Heart right ventricle (tissue), 16 donors: Measurements from ENCODE around the gene SSR2. TPM values are rescaled to one million over a fixed set of nuclear protein-coding genes. Genes with fewer than 3 reads are reported as not detected.

Source experiments
- ATAC-seq, 8 donors: fragments of 200-7000 bp; cut with Tn5 transposase; one replicate each; pipeline ENCODE4 v1.9.1; 2020; ENCODE audit warnings: mild to moderate bottlenecking in 8 of 8, moderate library complexity in 8 of 8, moderate number of reproducible peaks in 1 of 8
- DNase-seq, 2 donors: peaks; one replicate each; pipeline ENCODE4 v3.0.0-alpha.2; 2020
- H3K27ac ChIP-seq, 10 donors: fragments of 200-600 bp; sonication (generic) in 2 of 10; one replicate each; pipeline versions ENCODE4 v1.5.0 to v1.8.0; 2020 to 2022; ENCODE audit warnings: mild to moderate bottlenecking in 3 of 10
- H3K27me3 ChIP-seq, 7 donors: fragments of 200-600 bp; one replicate each; pipeline ENCODE4 v1.8.0; 2021 to 2022; ENCODE audit warnings: mild to moderate bottlenecking in 2 of 7
- H3K36me3 ChIP-seq, 9 donors: fragments of 200-600 bp; sonication (generic) in 1 of 9; one replicate each; pipeline versions ENCODE4 v1.5.0 to v1.8.0; 2020 to 2022; ENCODE audit warnings: mild to moderate bottlenecking in 2 of 9
- H3K4me1 ChIP-seq, 9 donors: fragments of 200-600 bp; sonication (generic) in 1 of 9; one replicate each; pipeline versions ENCODE4 v1.5.0 to v1.8.0; 2020 to 2022; ENCODE audit warnings: mild to moderate bottlenecking in 4 of 9
- H3K4me3 ChIP-seq, 10 donors: fragments of 200-600 bp; sonication (generic) in 2 of 10; one replicate each; pipeline versions ENCODE4 v1.5.0 to v1.8.0; 2020 to 2022; ENCODE audit warnings: mild to moderate bottlenecking in 7 of 10, moderate library complexity in 2 of 10
- H3K9me3 ChIP-seq, 11 donors: fragments of 200-600 bp in 10 of 11; sonication (generic) in 2 of 11; one replicate each; pipeline versions ENCODE4 v1.5.0 to v1.8.0; 2013 to 2022; ENCODE audit warnings: mild to moderate bottlenecking in 2 of 11, control low read depth in 1 of 11, moderate library complexity in 1 of 11
- CTCF ChIP-seq, 9 donors: fragments of 200-600 bp; sonication (generic) in 2 of 9; IDR thresholded peaks; one replicate each; pipeline versions ENCODE4 v1.5.0 to v1.8.0; 2021 to 2022; ENCODE audit warnings: antibody characterized with exemption in 9 of 9, mild to moderate bottlenecking in 5 of 9, moderate library complexity in 1 of 9
- WGBS, 2 donors: extraction: QIAGEN DNeasy Blood & Tissue Kit; methylation state at CpG; one replicate each; pipeline ENCODE4 v1.1.7; 2013; ENCODE audit warnings: inconsistent platforms in 1 of 2; 5-methylcytosine and 5-hydroxymethylcytosine counted together
- intact Hi-C, 10 donors: fragments of 100-400 bp; cut with DNase I; formaldehyde crosslinking; loops; one replicate each; pipeline versions ENCODE4 v1.11.1 to v1.14.2; 2022
- polyA plus RNA-seq, 2 donors: library from polyadenylated mRNA; stranded (reverse); fragments of 200-250 nt; gene quantifications; one replicate each; pipeline ENCODE4 v1.2.3, GENCODE V29; 2013
- total RNA-seq, 10 donors: library from RNA; stranded (reverse); fragmentation: NEBNext Ultra II Directional in 3 of 10; extraction: Animal tissue kit (Norgen Biotek cat#: 25700) in 3 of 10; gene quantifications; one replicate each; pipeline versions ENCODE4 v1.2.1 to v1.2.4, GENCODE V29; 2021 to 2023
- donor health status: Arrhythmogenic right ventricular cardiomyopathy.
- donor health status: ischemic (EF 13 %, LVEDD 7.1; RV severe dilation, severe dysfunction).
- donor health status: healthy with polysubstance abuse.
- donor health status: DM: no; HTN: yes; CAD: no.
- donor health status: DM: no; HTN: no; CAD: no.
- donor health status: ischemic (EF 25% LVEDD 6.9; RV normal size, moderate dysfunction).
- donor health status: ischemic (EF 25% LVEDD 5.7; RV mildly dilated, moderate dysfunction).
- donor health status: healthy.
- donor health status: DM: yes; HTN: yes; CAD: no.
- donor health status: Ischemic cardiomyopathy.
- donor health status: ischemic (EF 35%, LVEDD 5.7; RV mildly dilated, moderate dysfunction).
- donor health status: nonischemic (EF 11% LVEDD 7.7; RV severe dilation, severe dysfunction).
- donor health status: DM: yes; HTN: yes; CAD: no.
- donor health status: PGD.
- donor health status: ischemic (EF 29% LVEDD 5.4; RV normal size, mild dysfunction).
- donor health status: nonischemic (EF 23%, LVEDD 6.1; RV moderate dilation, normal function).

SSR2 gene
- total and polyA plus RNA-seq, 12 donors: 66.1 to 322 (median 73.7) TPM

DNA sequence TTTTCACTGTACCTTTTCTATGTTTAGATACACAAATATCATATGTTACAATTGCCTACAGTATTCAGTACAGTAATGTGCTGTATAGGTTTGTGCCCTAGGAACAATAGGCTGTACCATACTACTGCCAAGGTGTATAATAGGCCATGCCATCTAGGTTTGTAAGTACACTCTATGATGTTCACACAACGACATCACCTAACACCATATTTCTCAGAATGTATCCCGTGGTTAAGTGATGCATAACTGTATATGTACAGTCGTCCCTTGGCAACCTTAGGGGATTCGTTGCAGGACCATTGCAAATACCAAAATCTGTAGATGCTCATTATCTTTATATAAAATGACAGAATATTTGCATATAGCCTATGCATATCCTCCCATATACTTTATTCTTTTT is 5.8 kb upstream of the SSR2 start:
- Histone ChIP-seq H3K9me3 (no peaks in the 10 kb centered on the region), H3K27me3 (no peaks in the 10 kb centered on the region), H3K4me1 (peaks cover 0 to 6% (median 0%) of the 10 kb centered on the region in 9 donors), H3K4me3 (no peak overlapping the region), H3K27ac (no peak overlapping the region), H3K36me3 (no peaks in the 10 kb centered on the region)
- ATAC-seq: no peak
- 87 to 91% methylated on average over 4 of the region's 4 CpGs for WGBS, 2 donors
- TF ChIP-seq CTCF (IDR thresholded peaks at IDR 0.05): no peak
- intact Hi-C loops: no loop called here
- no peak for DNase-seq

DNA sequence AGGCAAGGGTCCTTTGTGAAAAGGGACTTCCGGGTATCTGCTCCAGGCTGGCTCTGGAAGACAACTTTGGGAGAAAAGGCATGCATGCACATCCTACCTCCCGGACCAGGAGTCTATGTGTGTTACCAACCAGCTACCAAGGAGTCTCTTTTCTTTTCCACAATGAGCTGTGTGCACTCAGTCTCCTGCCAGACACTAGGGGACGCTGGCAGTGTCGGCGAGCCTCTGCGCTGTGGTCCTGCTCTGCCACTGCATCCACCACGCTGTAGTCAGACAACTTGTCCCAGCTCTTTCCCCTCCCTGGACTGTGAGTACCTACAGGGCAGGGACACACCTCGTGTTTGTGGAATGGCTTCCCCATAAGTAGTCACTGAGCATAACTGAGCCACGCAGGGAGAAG is 5.1 kb upstream of the SSR2 start:
- no peaks in the 10 kb centered on the region for H3K9me3 ChIP-seq
- peaks cover 0 to 8% (median 0%) of the 10 kb centered on the region in 9 donors for H3K4me1 ChIP-seq
- WGBS, 2 donors: 11% methylated on average over 9 of the region's 9 CpGs
- peak in 7 of 9 donors; percentile 38 to 67 (median 56) for TF ChIP-seq CTCF (IDR thresholded peaks at IDR 0.05)
- ATAC-seq: peak in 7 of 8 donors; percentile 51 to 77 (median 67)
- peak in 1 of 2 donors; percentile 14 for DNase-seq
- no peak overlapping the region for H3K4me3 ChIP-seq
- intact Hi-C loops: no loop called here
- no peaks in the 10 kb centered on the region for H3K36me3 ChIP-seq
- no peaks in the 10 kb centered on the region for H3K27me3 ChIP-seq
- no peak overlapping the region for H3K27ac ChIP-seq

GRCh38 chr1:156024801-156025200 is 4.0 kb upstream of the SSR2 start:
- H3K9me3 ChIP-seq: no peaks in the 10 kb centered on the region
- ATAC-seq (no peak), DNase-seq (no peak)
- no peaks in the 10 kb centered on the region for H3K27me3 ChIP-seq
- H3K36me3 ChIP-seq: peaks cover 0 to 1% (median 0%) of the 10 kb centered on the region in 9 donors
- no peak overlapping the region for H3K27ac ChIP-seq
- WGBS, 2 donors: 80 to 82% methylated on average over 5 of the region's 5 CpGs
- peaks cover 3 to 12% (median 6%) of the 10 kb centered on the region in 9 donors for H3K4me1 ChIP-seq
- intact Hi-C loops: loop anchor here in 3 of 10 donors (5.0 kb wide), 2 partner anchors 32 to 42 kb away; no protein-coding TSS in a partner anchor
- TF ChIP-seq CTCF (IDR thresholded peaks at IDR 0.05): no peak
- no peak overlapping the region for H3K4me3 ChIP-seq

DNA sequence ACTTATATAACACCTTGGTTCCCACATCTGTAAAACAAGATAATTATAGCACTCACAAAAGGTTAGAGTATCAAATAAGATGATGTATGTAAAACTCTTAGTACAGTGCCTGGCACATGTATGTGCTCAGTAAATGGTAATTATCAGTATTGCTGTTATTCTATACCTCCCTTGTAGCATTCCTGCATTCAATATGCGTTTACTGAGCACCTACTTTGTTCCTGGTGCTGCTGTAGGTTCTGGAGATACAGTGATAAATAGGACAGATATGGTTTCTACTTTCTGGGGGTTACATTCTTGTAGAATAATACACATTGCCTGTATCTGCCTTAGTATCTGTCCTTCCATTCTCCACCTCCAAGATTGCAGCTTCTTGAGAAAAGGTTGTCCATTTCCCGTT is 1.2 kb upstream of the SSR2 start:
- ATAC-seq (no peak), DNase-seq (no peak)
- no peak overlapping the region for H3K27ac ChIP-seq
- intact Hi-C loops: loop anchor here in 3 of 10 donors (5.0 kb wide), 2 partner anchors 35 to 45 kb away; no protein-coding TSS in a partner anchor
- TF ChIP-seq CTCF (IDR thresholded peaks at IDR 0.05): no peak
- no peaks in the 10 kb centered on the region for H3K27me3 ChIP-seq
- no peaks in the 10 kb centered on the region for H3K9me3 ChIP-seq
- H3K4me1 ChIP-seq: peaks cover 3 to 25% (median 15%) of the 10 kb centered on the region in 9 donors
- WGBS, 2 donors: 69 to 73% methylated on average over 2 of the region's 2 CpGs
- H3K36me3 ChIP-seq: peaks cover 0 to 30% (median 13%) of the 10 kb centered on the region in 9 donors
- H3K4me3 ChIP-seq: no peak overlapping the region
